A549 (cell line): ENCODE measurements around the gene PRKCE. TPM values are rescaled to one million over a fixed set of nuclear protein-coding genes. Genes with fewer than 3 reads are reported as not detected.

Experiments
- ATAC-seq, 2 experiments: fragments of 200-7000 bp in 1 of 2; fragments of >200 bp in 1 of 2; cut with Nextera tagmentation in 1 of 2; cut with Tn5 transposase in 1 of 2; 3 replicates each; pipeline versions ENCODE4 v1.8.0 to v1.9.1; 2018 to 2020; ENCODE audit warnings: mild to moderate bottlenecking in 1 of 2, moderate library complexity in 1 of 2
- CTCF ChIA-PET: fragments of 300-600 bp; sonication (Branson Sonifier 250); formaldehyde crosslinking; extraction: SDS; loops from one replicate; lab custom pipeline; 2021; ENCODE audit warnings: antibody characterized with exemption, inconsistent platforms; lab: Yijun Ruan, JAX
- POLR2A ChIA-PET: fragments of 350-600 bp; formaldehyde crosslinking; extraction: SDS; loops from one replicate; lab custom pipeline; 2021; ENCODE audit warnings: antibody characterized with exemption, inconsistent platforms; lab: Yijun Ruan, JAX
- DNase-seq, 2 experiments: peaks; one replicate each; pipeline versions ENCODE4 v3.0.0 to v3.0.0-alpha.2; 2011 to 2016; ENCODE audit warnings: low read depth in 1 of 2, low spot score in 1 of 2
- FAIRE-seq: peaks from 2 replicates; lab custom pipeline; 2011; peaks lifted over from hg19 to GRCh38; lab: Jason Lieb, UNC
- H3K27ac ChIP-seq, 2 experiments: fragments of >200 bp; sonication (Bioruptor Twin); formaldehyde crosslinking; 3 replicates each; pipeline ENCODE4 v1.5.1; 2016 to 2017
- H3K4me1 ChIP-seq: fragments of >200 bp; sonication (Bioruptor Twin); formaldehyde crosslinking; 3 replicates; pipeline ENCODE4 v1.6.1; 2016
- H3K4me2 ChIP-seq: fragments of >200 bp; sonication (Bioruptor Twin); formaldehyde crosslinking; 3 replicates; pipeline ENCODE4 v1.6.1; 2016
- H3K4me3 ChIP-seq: fragments of >200 bp; sonication (Bioruptor Twin); formaldehyde crosslinking; 3 replicates; pipeline ENCODE4 v1.5.1; 2016
- H3K9me3 ChIP-seq: fragments of >200 bp; sonication (Bioruptor Twin); formaldehyde crosslinking; 3 replicates; pipeline ENCODE4 v1.6.1; 2016
- CEBPB ChIP-seq, 2 experiments: fragments of >200 bp in 1 of 2; sonication (Bioruptor Twin) in 1 of 2; formaldehyde crosslinking in 1 of 2; IDR thresholded peaks; 2 replicates each; pipeline ENCODE4 v1.6.1; 2012 to 2016
- CHD2 ChIP-seq: fragments of 150-350 bp; IDR thresholded peaks from 2 replicates; pipeline ENCODE4 v1.6.1; 2014; ENCODE audit warnings: low read length; ENCODE audit not compliant: partially characterized antibody
- EHF ChIP-seq: fragments of 250-450 bp; sonication (Bioruptor Pico); IDR thresholded peaks from 2 replicates; pipeline ENCODE4 v1.5.0; 2020; ENCODE audit warnings: mild to moderate bottlenecking
- EHMT2 ChIP-seq: fragments of 200-600 bp; sonication (generic); IDR thresholded peaks from 2 replicates; pipeline ENCODE4 v1.6.1; 2016; ENCODE audit warnings: antibody characterized with exemption, low read depth, mild to moderate bottlenecking, moderate library complexity
- EP300 ChIP-seq, 2 experiments: fragments of >200 bp; sonication (Bioruptor Twin); formaldehyde crosslinking; IDR thresholded peaks; 2 replicates in 1 of 2; 3 replicates in 1 of 2; pipeline ENCODE4 v1.6.1; 2016 to 2017
- ESRRA ChIP-seq: fragments of 150-350 bp; IDR thresholded peaks from 2 replicates; pipeline ENCODE4 v1.6.1; 2014; ENCODE audit warnings: mild to moderate bottlenecking, low read length, borderline replicate concordance
- FOSB ChIP-seq: fragments of 250-450 bp; sonication (Bioruptor Pico); IDR thresholded peaks from 2 replicates; pipeline ENCODE4 v1.5.0; 2020; ENCODE audit warnings: mild to moderate bottlenecking, moderate library complexity
- FOSL2 ChIP-seq, 2 experiments: fragments of 450-650 bp in 1 of 2; fragments of >200 bp in 1 of 2; sonication (Bioruptor Twin) in 1 of 2; formaldehyde crosslinking; IDR thresholded peaks; 2 replicates each; pipeline versions ENCODE4 v1.5.0 to v1.6.1; 2016 to 2020; ENCODE audit warnings: mild to moderate bottlenecking in 1 of 2, moderate library complexity in 1 of 2
- FOXS1 ChIP-seq: fragments of 250-450 bp; sonication (Bioruptor Pico); IDR thresholded peaks from 2 replicates; pipeline ENCODE4 v1.5.0; 2020; ENCODE audit warnings: mild to moderate bottlenecking, moderate library complexity
- GATA3 ChIP-seq: IDR thresholded peaks from 2 replicates; pipeline ENCODE4 v1.6.1; 2012; ENCODE audit warnings: borderline replicate concordance
- HEYL ChIP-seq: fragments of 250-450 bp; sonication (Bioruptor Pico); IDR thresholded peaks from 2 replicates; pipeline ENCODE4 v1.8.0; 2021; ENCODE audit warnings: mild to moderate bottlenecking, moderate library complexity
- HOXA7 ChIP-seq: fragments of 250-450 bp; sonication (Bioruptor Pico); IDR thresholded peaks from 2 replicates; pipeline ENCODE4 v1.5.0; 2020; ENCODE audit warnings: mild to moderate bottlenecking, moderate library complexity
- HOXB5 ChIP-seq: fragments of 250-450 bp; sonication (Bioruptor Pico); IDR thresholded peaks from 2 replicates; pipeline ENCODE4 v1.5.0; 2020; ENCODE audit warnings: mild to moderate bottlenecking, moderate library complexity
- JUN ChIP-seq, 2 experiments: fragments of >200 bp; sonication (Bioruptor Twin); formaldehyde crosslinking; IDR thresholded peaks; 2 replicates in 1 of 2; 3 replicates in 1 of 2; pipeline ENCODE4 v1.6.1; 2016 to 2017
- JUNB ChIP-seq: fragments of >200 bp; sonication (Bioruptor Twin); formaldehyde crosslinking; IDR thresholded peaks from 2 replicates; pipeline ENCODE4 v1.6.1; 2016
- KDM1A ChIP-seq: fragments of 200-600 bp; sonication (generic); IDR thresholded peaks from 2 replicates; pipeline ENCODE4 v1.6.1; 2016; ENCODE audit warnings: low read depth, mild to moderate bottlenecking
- MAFK ChIP-seq: fragments of 450-650 bp; IDR thresholded peaks from 2 replicates; pipeline ENCODE4 v1.6.1; 2014; ENCODE audit not compliant: partially characterized antibody
- MAZ ChIP-seq: fragments of 150-350 bp; IDR thresholded peaks from 2 replicates; pipeline ENCODE4 v1.6.1; 2014; ENCODE audit warnings: antibody characterized with exemption, low read depth, low read length, borderline replicate concordance
- NFE2L2 ChIP-seq: fragments of 150-350 bp; conservative IDR thresholded peaks from 2 replicates; pipeline ENCODE4 v1.6.1; 2014; ENCODE audit warnings: low read length
- NPAS2 ChIP-seq: fragments of 250-450 bp; sonication (Bioruptor Pico); IDR thresholded peaks from 2 replicates; pipeline ENCODE4 v1.8.0; 2022; ENCODE audit warnings: mild to moderate bottlenecking, moderate library complexity, borderline replicate concordance
- PHF8 ChIP-seq: fragments of 200-600 bp; sonication (generic); IDR thresholded peaks from 2 replicates; pipeline ENCODE4 v1.6.1; 2016; ENCODE audit warnings: low read depth, mild to moderate bottlenecking, antibody characterized with exemption, moderate library complexity, borderline replicate concordance
- POLR2A ChIP-seq: IDR thresholded peaks from 2 replicates; pipeline ENCODE4 v1.6.1; 2012; ENCODE audit warnings: mild to moderate bottlenecking, low read length
- POLR2AphosphoS2 ChIP-seq: conservative IDR thresholded peaks from 2 replicates; pipeline ENCODE4 v1.6.1; 2012; ENCODE audit warnings: low read length, improper control_type of control experiment, inconsistent platforms
- RAD21 ChIP-seq, 2 experiments: fragments of >200 bp in 1 of 2; sonication (Bioruptor Twin) in 1 of 2; formaldehyde crosslinking in 1 of 2; IDR thresholded peaks in 1 of 2; conservative IDR thresholded peaks in 1 of 2; 2 replicates in 1 of 2; 3 replicates in 1 of 2; pipeline ENCODE4 v1.6.1; 2012 to 2018; ENCODE audit warnings: inconsistent platforms in 1 of 2
- RFX5 ChIP-seq: fragments of 450-650 bp; IDR thresholded peaks from 2 replicates; pipeline ENCODE4 v1.7.1; 2014; ENCODE audit warnings: antibody characterized with exemption, mild to moderate bottlenecking, moderate library complexity
- RNF2 ChIP-seq: fragments of 200-600 bp; sonication (generic); IDR thresholded peaks from 2 replicates; pipeline ENCODE4 v1.6.1; 2016; ENCODE audit warnings: low read depth, mild to moderate bottlenecking, antibody characterized with exemption, moderate library complexity, borderline replicate concordance
- SMC3 ChIP-seq: fragments of >200 bp; sonication (Bioruptor Twin); formaldehyde crosslinking; IDR thresholded peaks from 3 replicates; pipeline ENCODE4 v1.6.1; 2018; ENCODE audit warnings: inconsistent platforms
- TFCP2L1 ChIP-seq: fragments of 250-450 bp; sonication (Bioruptor Pico); IDR thresholded peaks from 2 replicates; pipeline ENCODE4 v1.5.0; 2021; ENCODE audit warnings: mild to moderate bottlenecking
- ZC3H11A ChIP-seq: fragments of 450-650 bp; IDR thresholded peaks from 2 replicates; pipeline ENCODE4 v1.6.1; 2014; ENCODE audit warnings: antibody characterized with exemption, mild to moderate bottlenecking
- ZFP36 ChIP-seq: fragments of 450-650 bp; IDR thresholded peaks from 2 replicates; pipeline ENCODE4 v1.6.1; 2014; ENCODE audit warnings: borderline replicate concordance; ENCODE audit not compliant: partially characterized antibody
- ZSCAN20 ChIP-seq: fragments of 250-450 bp; sonication (Bioruptor Pico); IDR thresholded peaks from 2 replicates; pipeline ENCODE4 v1.8.0; 2022; ENCODE audit warnings: mild to moderate bottlenecking, moderate library complexity
- WGBS: methylation state at CpG from one replicate; pipeline ENCODE4 v1.1.6; 2017; ENCODE audit errors: missing lambda C conversion rate; 5-methylcytosine and 5-hydroxymethylcytosine counted together
- polyA plus RNA-seq, 4 experiments: library from polyadenylated mRNA; depleted of rRNA in 3 of 4; stranded (reverse); fragments of >200 nt; fragmentation: RNase III in 1 of 4; extraction: RNeasy Plus Mini Kit Qiagen cat#74134 plus additional on column Dnase treatment in 1 of 4; gene quantifications; 2 replicates in 3 of 4; 3 replicates in 1 of 4; pipeline ENCODE4 v1.2.3, GENCODE V29; 2011 to 2017
- TF ChIP-seq, protein P1 (sequence below): fragments of >200 bp; sonication (Bioruptor Twin); formaldehyde crosslinking; IDR thresholded peaks from 3 replicates; pipeline ENCODE4 v1.6.1; 2016
- TF ChIP-seq, protein P2 (sequence below): IDR thresholded peaks from 2 replicates; pipeline ENCODE4 v1.6.1; 2012; ENCODE audit warnings: low read depth, borderline replicate concordance
- TF ChIP-seq, protein P3 (sequence below): fragments of 250-450 bp; sonication (Bioruptor Pico); IDR thresholded peaks from 2 replicates; pipeline ENCODE4 v1.5.0; 2020; ENCODE audit warnings: low read depth, mild to moderate bottlenecking, moderate library complexity
- TF ChIP-seq, protein P4 (sequence below): fragments of 150-350 bp; IDR thresholded peaks from 2 replicates; pipeline ENCODE4 v1.6.1; 2014; ENCODE audit warnings: low read depth, mild to moderate bottlenecking, low read length

PRKCE gene
- polyA plus RNA-seq, 2 of the 4 experiments (the other 2 are of a cell fraction): 11.5 to 12.0 TPM

DNA sequence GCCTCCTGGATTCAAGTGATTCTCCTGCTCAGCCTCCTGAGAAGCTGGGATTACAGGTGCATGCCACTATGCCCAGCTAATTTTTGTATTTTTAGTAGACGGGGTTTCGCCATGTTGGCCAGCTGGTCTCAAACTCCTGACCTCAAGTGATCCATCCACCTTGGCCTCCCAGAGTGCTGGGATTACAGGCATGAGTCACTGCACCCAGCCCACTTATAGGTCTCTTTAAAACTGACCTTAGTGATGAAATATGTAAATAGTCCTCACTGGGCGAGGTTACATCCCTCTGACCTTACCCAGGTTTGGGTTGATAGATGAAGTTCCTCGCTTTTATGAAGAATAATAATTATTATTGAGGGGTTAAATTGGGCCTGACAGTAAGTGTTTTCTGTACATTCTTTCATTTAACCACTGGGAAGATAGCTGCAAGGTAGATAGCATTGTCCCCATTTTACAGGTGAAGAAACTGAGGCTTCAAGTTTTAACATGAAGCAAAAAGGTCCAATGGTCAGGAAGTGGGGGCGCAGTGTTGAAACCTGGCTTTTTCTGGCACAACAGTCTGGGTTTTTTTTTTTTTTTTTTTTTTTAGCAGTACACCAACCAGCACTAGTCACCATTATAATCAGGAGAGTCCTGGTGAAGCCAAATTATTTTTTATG, 471.0 kb downstream of the PRKCE start:
- POLR2A ChIA-PET: interaction anchor here (0.7 kb wide), 1 partner anchor 336 kb away, joined by 9 read pairs; no protein-coding TSS in a partner anchor
- 76% methylated on average over 5 of the region's 5 CpGs for WGBS
- Histone ChIP-seq H3K4me1 (peaks cover 58% of the 10 kb centered on the region), H3K4me2 (peak overlapping the region; percentile 40), H3K9me3 (no peaks in the 10 kb centered on the region), H3K4me3 (no peak overlapping the region), H3K27ac (peak overlapping the region; percentile 40 to 70; a peak in 5 of 6 replicates)
- DNase-seq: peak in 1 of 2 experiments; percentile 40
- CTCF ChIA-PET: interaction anchor here (0.7 to 1.4 kb wide), 4 partner anchors 16 to 701 kb away, joined by 3 to 5 read pairs (median 4); no protein-coding TSS in a partner anchor
- no peak for FAIRE-seq
- ATAC-seq: peak in 1 of 2 experiments; percentile 61; a peak in 3 of 6 replicates
- TF ChIP-seq POLR2AphosphoS2: no peak
- no peak for TF ChIP-seq ZFP36
- TF ChIP-seq MAZ: no peak
- TF ChIP-seq ZC3H11A: no peak
- TF ChIP-seq RAD21 (conservative IDR thresholded peaks at IDR 0.05 in 1 of 2, IDR thresholded peaks at IDR 0.05 in 1 of 2): no peak
- TF ChIP-seq HEYL (CRISPR knock-in tag): no peak
- TF ChIP-seq GATA3: no peak
- TF ChIP-seq FOSL2 (IDR thresholded peaks at IDR 0.05): peak; percentile 62
- peak; percentile 71 for TF ChIP-seq FOSL2 (CRISPR knock-in tag; IDR thresholded peaks at IDR 0.05)
- peak; percentile 53 for TF ChIP-seq JUNB
- no peak for TF ChIP-seq SMC3
- no peak for TF ChIP-seq FOXS1
- no peak for TF ChIP-seq NFE2L2
- no peak for TF ChIP-seq NPAS2 (CRISPR knock-in tag)
- TF ChIP-seq, protein P1, sequence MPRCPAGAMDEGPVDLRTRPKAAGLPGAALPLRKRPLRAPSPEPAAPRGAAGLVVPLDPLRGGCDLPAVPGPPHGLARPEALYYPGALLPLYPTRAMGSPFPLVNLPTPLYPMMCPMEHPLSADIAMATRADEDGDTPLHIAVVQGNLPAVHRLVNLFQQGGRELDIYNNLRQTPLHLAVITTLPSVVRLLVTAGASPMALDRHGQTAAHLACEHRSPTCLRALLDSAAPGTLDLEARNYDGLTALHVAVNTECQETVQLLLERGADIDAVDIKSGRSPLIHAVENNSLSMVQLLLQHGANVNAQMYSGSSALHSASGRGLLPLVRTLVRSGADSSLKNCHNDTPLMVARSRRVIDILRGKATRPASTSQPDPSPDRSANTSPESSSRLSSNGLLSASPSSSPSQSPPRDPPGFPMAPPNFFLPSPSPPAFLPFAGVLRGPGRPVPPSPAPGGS: no peak
- TF ChIP-seq MAFK: no peak
- peak; percentile 53; the same call in 1 of the 2 replicates for TF ChIP-seq KDM1A
- no peak for TF ChIP-seq ESRRA
- no peak for TF ChIP-seq EHF (CRISPR knock-in tag)
- TF ChIP-seq POLR2A: no peak
- TF ChIP-seq PHF8: no peak
- TF ChIP-seq ZSCAN20 (CRISPR knock-in tag): no peak
- TF ChIP-seq HOXA7 (CRISPR knock-in tag): no peak
- no peak for TF ChIP-seq EHMT2
- TF ChIP-seq, protein P2, sequence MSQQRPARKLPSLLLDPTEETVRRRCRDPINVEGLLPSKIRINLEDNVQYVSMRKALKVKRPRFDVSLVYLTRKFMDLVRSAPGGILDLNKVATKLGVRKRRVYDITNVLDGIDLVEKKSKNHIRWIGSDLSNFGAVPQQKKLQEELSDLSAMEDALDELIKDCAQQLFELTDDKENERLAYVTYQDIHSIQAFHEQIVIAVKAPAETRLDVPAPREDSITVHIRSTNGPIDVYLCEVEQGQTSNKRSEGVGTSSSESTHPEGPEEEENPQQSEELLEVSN: no peak
- TF ChIP-seq JUN (IDR thresholded peaks at IDR 0.05): peak in 1 of 2 experiments; percentile 33; a peak in 2 of 5 replicates
- no peak for TF ChIP-seq RFX5
- TF ChIP-seq TFCP2L1 (CRISPR knock-in tag): no peak
- no peak for TF ChIP-seq FOSB (CRISPR knock-in tag)
- no peak for TF ChIP-seq HOXB5
- TF ChIP-seq, protein P3, sequence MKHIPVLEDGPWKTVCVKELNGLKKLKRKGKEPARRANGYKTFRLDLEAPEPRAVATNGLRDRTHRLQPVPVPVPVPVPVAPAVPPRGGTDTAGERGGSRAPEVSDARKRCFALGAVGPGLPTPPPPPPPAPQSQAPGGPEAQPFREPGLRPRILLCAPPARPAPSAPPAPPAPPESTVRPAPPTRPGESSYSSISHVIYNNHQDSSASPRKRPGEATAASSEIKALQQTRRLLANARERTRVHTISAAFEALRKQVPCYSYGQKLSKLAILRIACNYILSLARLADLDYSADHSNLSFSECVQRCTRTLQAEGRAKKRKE (CRISPR knock-in tag): no peak
- TF ChIP-seq, protein P4, sequence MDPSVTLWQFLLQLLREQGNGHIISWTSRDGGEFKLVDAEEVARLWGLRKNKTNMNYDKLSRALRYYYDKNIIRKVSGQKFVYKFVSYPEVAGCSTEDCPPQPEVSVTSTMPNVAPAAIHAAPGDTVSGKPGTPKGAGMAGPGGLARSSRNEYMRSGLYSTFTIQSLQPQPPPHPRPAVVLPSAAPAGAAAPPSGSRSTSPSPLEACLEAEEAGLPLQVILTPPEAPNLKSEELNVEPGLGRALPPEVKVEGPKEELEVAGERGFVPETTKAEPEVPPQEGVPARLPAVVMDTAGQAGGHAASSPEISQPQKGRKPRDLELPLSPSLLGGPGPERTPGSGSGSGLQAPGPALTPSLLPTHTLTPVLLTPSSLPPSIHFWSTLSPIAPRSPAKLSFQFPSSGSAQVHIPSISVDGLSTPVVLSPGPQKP: no peak
- TF ChIP-seq EP300 (IDR thresholded peaks at IDR 0.05): peak in 1 of 2 experiments; percentile 47; a peak in 1 of 5 replicates
- no peak for TF ChIP-seq RNF2
- peak; percentile 33 to 58; a peak in 1 of 4 replicates for TF ChIP-seq CEBPB (IDR thresholded peaks at IDR 0.05)
- TF ChIP-seq CHD2: no peak
